Stimulated activated CD8-positive, alpha-beta memory T cell treated with anti-CD3 and anti-CD28 coated beads, Interleukin-2, amount 100 ng/mL, for 48 hours (primary cell): ENCODE measurements around the gene KRTAP10-5.
"Not testable (repeated sequence)": the region's sequence is repeated elsewhere in the genome, so short reads cannot be mapped to it uniquely, and the experiment has no call there.

Experiments
- DNase-seq, 2 donors: peaks; one replicate each; pipeline ENCODE4 v3.0.0-alpha.2; 2020; ENCODE audit warnings: low read depth in 2 of 2

Gene KRTAP10-5

DNA sequence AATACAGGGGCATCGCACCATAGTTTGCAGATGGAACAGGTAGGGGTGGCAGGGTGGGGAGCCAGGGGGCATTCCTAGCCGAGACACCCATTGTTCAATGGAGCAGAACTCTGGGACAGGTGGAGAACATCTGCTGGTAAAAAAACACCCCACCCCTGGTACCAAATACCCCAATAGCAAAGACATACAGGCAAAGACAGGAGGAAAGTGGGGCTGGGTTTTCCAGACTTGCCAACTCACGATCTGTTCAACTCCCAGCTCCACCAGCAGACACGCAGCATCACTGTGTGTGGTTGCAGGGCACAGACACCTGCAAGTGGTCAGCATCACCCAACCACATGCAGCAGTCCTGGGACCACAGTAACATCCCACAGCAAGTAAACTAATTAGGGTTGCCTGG lies 31.1 kb upstream of the KRTAP10-5 start:
- no peak for DNase-seq

DNA sequence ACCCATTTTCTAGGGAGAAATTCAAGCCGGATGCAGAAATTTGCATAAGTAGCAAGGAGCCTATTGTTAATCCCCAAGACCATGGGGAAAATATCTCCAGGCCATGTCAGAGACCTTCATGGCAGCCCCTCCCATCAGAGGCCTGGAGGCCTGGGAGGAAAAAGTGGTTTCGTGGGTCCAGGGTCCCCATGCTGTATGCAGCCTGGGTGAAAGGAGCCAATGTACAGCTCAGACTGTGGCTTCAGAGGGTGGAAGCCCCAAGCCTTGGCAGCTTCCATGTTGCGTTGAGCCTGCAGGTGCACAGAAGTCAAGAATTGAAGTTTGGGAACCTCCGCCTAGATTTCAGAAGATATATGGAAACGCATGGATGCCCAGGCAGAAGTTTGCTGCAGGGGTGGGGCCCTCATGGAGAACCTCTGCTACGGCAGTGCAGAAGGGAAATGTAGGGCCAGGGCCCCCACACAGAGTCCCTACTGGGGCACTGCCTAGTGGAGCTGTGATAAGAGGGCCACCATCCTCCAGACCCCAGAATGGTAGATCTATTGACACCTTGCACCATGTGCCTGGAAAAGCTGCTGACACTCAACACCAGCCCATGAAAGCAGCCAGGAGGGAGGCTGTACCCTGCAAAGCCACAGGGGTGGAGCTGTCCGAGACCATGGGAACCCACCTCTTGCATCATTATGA lies 29.9 kb upstream of the KRTAP10-5 start:
- DNase-seq = not testable (repeated sequence)

DNA sequence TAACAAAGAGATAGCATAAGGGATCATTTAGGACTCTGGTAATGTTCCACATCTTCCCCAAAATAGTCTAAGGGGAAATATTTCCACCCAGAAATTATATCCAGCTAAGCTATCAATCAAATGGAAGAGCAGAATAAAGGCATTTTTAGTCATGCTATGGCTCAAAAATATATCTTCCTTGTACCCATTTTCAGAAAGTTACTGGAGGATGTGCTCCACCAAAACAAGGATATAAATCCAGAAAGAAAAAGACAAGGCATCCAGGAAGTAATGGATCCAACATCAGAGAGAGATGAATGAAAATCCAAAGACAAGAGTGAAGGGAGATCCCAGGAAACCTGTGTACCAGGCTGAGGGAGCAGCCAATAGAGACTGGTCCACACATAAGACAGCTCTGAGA lies 28.8 kb upstream of the KRTAP10-5 start:
- DNase-seq = no peak

GRCh38 chr21:44606495-44606894 lies 26.1 kb upstream of the KRTAP10-5 start:
- no peak for DNase-seq

- DNase-seq = no peak
Measured at GRCh38 chr21:44603911-44604310, 23.5 kb upstream of the KRTAP10-5 start.

- no peak for DNase-seq
Measured at GRCh38 chr21:44603109-44603875, 22.9 kb upstream of the KRTAP10-5 start.

GRCh38 chr21:44602463-44602850 lies 22.1 kb upstream of the KRTAP10-5 start:
- no peak for DNase-seq

- no peak for DNase-seq
Measured at GRCh38 chr21:44601596-44602462, 21.4 kb upstream of the KRTAP10-5 start.

DNA sequence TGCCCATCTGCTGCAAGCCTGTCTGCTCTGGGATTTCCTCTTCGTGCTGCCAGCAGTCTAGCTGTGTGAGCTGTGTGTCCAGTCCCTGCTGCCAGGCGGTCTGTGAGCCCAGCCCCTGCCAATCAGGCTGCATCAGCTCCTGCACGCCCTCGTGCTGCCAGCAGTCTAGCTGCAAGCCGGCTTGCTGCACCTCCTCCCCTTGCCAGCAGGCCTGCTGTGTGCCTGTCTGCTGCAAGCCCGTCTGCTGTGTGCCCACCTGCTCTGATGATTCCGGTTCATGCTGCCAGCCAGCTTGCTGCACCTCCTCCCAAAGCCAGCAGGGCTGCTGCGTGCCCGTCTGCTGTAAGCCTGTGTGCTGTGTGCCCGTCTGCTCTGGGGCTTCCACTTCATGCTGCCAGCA lies 20.7 kb upstream of the KRTAP10-5 start:
- not testable (repeated sequence) for DNase-seq

- not testable (repeated sequence) for DNase-seq
Measured at GRCh38 chr21:44600118-44600978, 19.9 kb upstream of the KRTAP10-5 start, which contains the start of gene KRTAP10-7. KRTAP10-7 (plus strand) TSS chr21:44600597; CDS start chr21:44600622, 25 bp downstream.

GRCh38 chr21:44599264-44600029 lies 19.0 kb upstream of the KRTAP10-5 start:
- DNase-seq = no peak

GRCh38 chr21:44598061-44598460 lies 17.7 kb upstream of the KRTAP10-5 start:
- no peak for DNase-seq

DNA sequence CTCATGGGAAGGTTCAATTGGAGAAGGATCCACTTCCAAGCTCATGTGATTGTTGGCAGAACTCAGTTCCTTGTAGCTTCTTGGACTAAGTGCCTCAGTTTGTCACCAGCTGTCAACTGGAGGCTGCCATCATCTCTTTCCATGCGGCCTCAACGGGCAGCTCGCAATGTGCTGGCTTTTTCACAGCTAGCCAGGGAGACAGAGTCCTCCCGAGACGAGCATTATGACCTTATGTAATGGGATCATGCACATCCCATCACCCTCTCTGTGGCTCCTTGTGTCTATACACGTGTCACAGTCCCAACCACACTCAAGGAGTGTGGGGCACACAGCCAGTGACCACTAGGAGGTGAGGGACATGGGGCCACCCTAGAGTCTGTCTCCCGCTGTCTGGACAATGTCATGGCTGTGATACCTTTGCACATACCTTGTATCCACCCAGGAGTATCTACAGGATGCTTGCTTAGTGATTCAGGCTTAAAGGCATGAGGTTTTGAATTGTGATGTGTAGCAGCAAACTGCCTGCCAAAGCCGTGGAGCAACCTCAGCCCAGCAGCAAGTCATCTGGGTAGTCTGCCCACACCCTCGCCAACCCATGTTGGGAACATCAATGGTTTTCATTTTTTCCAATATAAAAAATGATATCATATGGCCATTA lies 15.8 kb upstream of the KRTAP10-5 start:
- DNase-seq = no peak

GRCh38 chr21:44595524-44595923 lies 15.1 kb upstream of the KRTAP10-5 start:
- DNase-seq = no peak

DNA sequence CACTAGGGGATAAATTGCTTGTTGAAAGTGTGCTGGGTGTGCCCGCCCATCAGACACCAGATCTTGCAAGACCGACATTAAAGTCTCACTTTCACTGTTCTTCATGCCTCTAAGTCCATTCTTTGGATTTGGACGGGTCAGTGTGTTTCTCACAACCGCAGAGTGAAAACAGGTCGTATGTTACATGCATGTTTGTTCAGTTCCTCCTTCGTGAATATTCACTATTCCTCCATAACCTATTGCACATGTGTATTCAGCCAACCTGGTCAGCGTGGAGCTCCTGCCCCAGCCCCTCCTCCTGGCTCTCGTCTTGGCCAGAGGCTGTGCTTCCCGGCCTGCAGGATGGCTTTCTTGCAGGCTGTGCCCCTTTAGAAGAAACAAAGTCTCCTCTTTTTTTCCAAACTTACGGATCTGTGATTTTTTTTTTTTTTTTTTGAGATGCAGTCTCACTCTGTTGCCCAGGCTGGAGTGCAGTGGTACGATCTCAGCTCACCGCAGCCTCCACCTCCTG lies 14.1 kb upstream of the KRTAP10-5 start:
- DNase-seq = no peak

GRCh38 chr21:44593598-44594405 lies 13.4 kb upstream of the KRTAP10-5 start:
- no peak for DNase-seq

- DNase-seq = no peak
Measured at GRCh38 chr21:44592446-44593311, 12.3 kb upstream of the KRTAP10-5 start, which contains the start of gene KRTAP10-6. KRTAP10-6 (minus strand) TSS chr21:44592505; CDS start chr21:44592484, 21 bp downstream.

GRCh38 chr21:44591801-44592130 lies 11.4 kb upstream of the KRTAP10-5 start:
- not testable (repeated sequence) for DNase-seq
